Brain microvascular endothelial cell (primary cell): ENCODE measurements around the gene BAZ2A.

Source experiments
- DNase-seq: peaks from one replicate; pipeline ENCODE4 v3.0.0-alpha.2; 2020
- H3K27ac ChIP-seq: fragments of 250-450 bp; sonication (Bioruptor Pico); 2 replicates; pipeline ENCODE4 v1.5.1; 2020; ENCODE audit warnings: mild to moderate bottlenecking, moderate library complexity
- H3K27me3 ChIP-seq: fragments of 250-450 bp; sonication (Bioruptor Pico); replicated peaks from 2 replicates; pipeline ENCODE4 v1.5.1; 2020; ENCODE audit warnings: mild to moderate bottlenecking
- H3K36me3 ChIP-seq: fragments of 250-450 bp; sonication (Bioruptor Pico); replicated peaks from 2 replicates; pipeline ENCODE4 v1.5.1; 2020; ENCODE audit warnings: mild to moderate bottlenecking
- H3K4me3 ChIP-seq: 2 replicates; pipeline ENCODE4 v1.5.1; 2011; ENCODE audit warnings: low read depth, mild to moderate bottlenecking, control low read depth, low read length, moderate library complexity
- in situ Hi-C: cut with HindIII; loops from 2 replicates; pipeline ENCODE4 v1.10.0; 2017; ENCODE audit warnings: low sequenced_read_pairs, low pct_ligation_motif_present
- TF ChIP-seq, protein P1 (sequence below): IDR thresholded peaks from 2 replicates; pipeline ENCODE4 v1.5.1; 2011; ENCODE audit warnings: low read depth, mild to moderate bottlenecking, moderate library complexity, low read length, control low read depth, inconsistent platforms; ENCODE audit errors: missing control alignments

The BAZ2A gene

DNA sequence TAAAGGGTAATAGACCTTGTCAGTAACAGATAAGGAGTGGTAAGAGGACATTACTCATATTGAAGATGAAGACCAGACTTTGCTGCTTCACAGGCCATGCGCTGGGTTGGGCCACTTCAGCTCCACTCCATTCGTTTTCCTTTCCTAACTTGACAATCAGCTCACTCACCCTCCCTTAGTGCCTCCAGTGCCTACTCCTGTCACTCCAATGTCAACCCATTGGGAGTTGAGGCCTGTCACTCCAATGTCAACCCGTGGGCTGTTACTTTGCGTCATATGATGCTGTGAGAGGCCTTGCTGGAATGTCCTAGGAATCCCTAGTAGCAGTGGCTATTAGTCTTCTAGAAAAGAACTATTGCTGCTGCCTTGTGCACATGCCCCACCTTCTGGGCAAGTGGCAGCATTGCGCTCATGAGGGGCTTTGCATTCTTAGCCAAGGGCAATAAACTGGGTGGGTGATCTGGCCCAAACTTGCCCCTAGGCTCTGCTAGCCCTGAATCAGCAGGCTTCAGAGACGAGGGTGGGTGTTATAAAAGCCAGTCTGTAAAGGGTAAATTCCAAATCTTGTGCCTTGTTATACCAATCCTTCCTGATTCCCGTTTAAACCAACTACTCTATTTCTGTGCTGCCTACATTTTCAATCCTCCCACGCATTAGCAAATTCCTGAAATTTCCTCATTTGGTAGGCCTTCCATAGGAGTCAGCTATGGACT lies 36.1 kb downstream of the BAZ2A start:
- Histone ChIP-seq H3K36me3 (peaks cover 46% of the 10 kb centered on the region), H3K27ac (peak overlapping the region; percentile 76), H3K27me3 (no peaks in the 10 kb centered on the region), H3K4me3 (no peak overlapping the region)
- DNase-seq, result peak; percentile 85
- in situ Hi-C loops, result no loop called here
- TF ChIP-seq, protein P1, sequence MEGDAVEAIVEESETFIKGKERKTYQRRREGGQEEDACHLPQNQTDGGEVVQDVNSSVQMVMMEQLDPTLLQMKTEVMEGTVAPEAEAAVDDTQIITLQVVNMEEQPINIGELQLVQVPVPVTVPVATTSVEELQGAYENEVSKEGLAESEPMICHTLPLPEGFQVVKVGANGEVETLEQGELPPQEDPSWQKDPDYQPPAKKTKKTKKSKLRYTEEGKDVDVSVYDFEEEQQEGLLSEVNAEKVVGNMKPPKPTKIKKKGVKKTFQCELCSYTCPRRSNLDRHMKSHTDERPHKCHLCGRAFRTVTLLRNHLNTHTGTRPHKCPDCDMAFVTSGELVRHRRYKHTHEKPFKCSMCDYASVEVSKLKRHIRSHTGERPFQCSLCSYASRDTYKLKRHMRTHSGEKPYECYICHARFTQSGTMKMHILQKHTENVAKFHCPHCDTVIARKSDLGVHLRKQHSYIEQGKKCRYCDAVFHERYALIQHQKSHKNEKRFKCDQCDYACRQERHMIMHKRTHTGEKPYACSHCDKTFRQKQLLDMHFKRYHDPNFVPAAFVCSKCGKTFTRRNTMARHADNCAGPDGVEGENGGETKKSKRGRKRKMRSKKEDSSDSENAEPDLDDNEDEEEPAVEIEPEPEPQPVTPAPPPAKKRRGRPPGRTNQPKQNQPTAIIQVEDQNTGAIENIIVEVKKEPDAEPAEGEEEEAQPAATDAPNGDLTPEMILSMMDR, result peak; percentile 97

DNA sequence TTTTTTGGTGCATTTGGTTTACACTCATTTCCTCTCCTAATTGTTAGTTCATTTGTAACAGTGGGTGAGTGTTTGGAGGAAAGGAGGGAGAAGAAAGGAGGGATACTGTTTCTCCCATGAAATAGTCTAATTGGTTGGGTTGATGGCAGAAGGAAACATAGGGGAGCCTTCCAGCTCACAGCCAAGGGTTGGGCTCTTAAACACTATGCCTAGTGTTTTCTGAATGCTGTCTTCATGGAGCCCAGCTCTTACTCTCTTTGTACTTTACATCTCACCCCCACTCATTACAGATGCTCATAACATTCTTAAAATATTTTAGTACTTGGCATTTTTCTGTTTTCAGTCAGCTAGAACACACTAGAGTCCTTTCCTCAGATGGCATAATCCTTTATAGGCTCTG lies 38.2 kb downstream of the BAZ2A start:
- H3K27ac ChIP-seq, result no peak overlapping the region
- no peak for DNase-seq
- TF ChIP-seq, protein P1, result no peak
- H3K4me3 ChIP-seq, result no peak overlapping the region
- H3K36me3 ChIP-seq, result peaks cover 41% of the 10 kb centered on the region
- in situ Hi-C loops, result no loop called here
- H3K27me3 ChIP-seq, result no peaks in the 10 kb centered on the region

DNA sequence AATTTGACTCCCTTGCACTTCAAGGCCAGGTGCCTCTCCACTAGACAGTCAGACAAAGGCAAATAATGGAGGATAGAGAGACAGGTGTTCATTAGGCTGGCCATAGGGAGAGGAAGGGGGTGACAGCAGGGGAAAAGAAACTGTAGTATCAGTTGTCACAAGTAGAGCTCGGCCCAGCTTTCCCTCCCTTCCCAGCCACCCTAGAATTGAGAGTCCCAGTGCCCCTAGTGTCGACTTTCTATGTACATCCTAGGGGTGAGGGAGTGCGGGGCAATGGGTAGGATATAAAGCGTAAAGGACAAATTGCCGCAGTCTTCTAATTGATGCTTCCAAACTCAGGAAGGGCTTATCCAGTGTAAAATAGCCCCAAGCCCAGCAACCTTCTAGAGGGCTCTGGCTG lies 39.0 kb downstream of the BAZ2A start:
- no peak overlapping the region for H3K27ac ChIP-seq
- TF ChIP-seq, protein P1, result no peak
- H3K27me3 ChIP-seq, result no peaks in the 10 kb centered on the region
- no peak overlapping the region for H3K4me3 ChIP-seq
- in situ Hi-C loops, result no loop called here
- no peak for DNase-seq
- peaks cover 38% of the 10 kb centered on the region for H3K36me3 ChIP-seq

DNA sequence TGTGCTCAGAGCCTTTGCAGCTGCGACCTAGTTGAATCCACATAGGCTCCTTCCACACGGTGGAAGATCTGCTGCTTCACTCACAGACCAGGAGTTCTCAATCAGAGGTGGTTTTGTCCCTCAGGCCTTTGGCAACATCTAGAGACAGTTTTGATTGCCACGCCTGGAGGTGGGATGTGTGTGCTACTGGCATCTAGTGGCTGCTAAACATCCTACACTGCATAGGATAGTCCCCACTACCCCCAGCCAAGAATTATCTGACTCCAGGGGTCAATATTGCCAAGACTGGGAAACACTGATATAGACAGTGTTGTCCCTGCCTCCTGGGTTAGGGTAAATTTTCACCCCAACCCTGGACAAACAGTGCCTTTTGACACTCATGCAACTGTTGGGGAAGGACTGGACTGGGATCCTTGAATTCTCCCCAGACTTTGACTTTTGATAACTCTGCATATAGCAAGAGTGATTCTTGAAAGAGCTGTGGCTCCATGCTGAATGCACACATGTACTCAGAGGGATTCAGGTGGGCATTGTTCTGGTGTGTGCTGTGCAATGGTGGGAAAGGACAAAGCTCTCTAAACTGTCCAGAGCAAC lies 39.8 kb downstream of the BAZ2A start:
- Histone ChIP-seq H3K4me3 (no peak overlapping the region), H3K36me3 (peaks cover 31% of the 10 kb centered on the region), H3K27ac (no peak overlapping the region), H3K27me3 (no peaks in the 10 kb centered on the region)
- DNase-seq, result peak; percentile 23
- in situ Hi-C loops, result no loop called here
- TF ChIP-seq, protein P1, result peak; percentile 73

DNA sequence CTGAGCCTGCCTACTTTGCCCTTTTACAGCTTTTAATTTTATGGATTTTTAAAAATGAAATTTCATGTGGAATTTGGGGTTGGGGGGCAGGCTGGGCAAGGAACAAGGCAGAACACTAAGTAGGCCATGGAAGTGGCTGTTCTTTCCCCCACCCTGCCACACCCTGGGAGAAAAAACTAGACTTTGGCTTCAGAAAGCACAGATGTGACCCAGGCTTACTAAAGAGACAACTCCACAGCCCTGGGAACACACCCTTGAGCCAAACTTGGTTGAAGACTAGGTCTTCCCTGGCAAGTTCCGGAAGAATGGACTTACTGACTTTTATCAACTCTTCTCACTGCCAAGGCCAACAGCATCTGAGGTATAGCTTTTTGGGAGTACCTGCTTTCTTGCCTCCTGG lies 40.3 kb downstream of the BAZ2A start:
- DNase-seq, result no peak
- Histone ChIP-seq H3K27ac (no peak overlapping the region), H3K36me3 (peaks cover 30% of the 10 kb centered on the region), H3K4me3 (no peak overlapping the region), H3K27me3 (no peaks in the 10 kb centered on the region)
- TF ChIP-seq, protein P1, result no peak
- in situ Hi-C loops, result no loop called here

DNA sequence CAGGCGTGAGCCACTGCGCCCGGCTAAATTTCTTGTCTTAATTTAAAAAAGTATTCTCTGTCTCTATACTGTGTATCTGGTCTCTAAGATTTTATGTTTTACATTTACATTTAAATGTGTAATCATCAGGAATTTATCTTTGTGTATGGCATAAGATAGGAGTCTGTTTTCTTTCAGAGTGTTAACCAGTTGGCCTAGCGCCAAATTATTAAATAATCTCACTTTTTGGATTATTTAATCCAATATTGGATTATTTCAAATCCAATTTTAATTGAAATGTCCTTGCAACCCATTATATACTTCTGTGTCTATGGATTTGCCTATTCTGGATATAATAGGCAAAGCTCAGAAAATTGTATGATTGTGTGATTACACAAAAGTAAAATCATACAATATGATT lies 45.0 kb downstream of the BAZ2A start:
- TF ChIP-seq, protein P1, result no peak
- no peak overlapping the region for H3K27ac ChIP-seq
- no peak for DNase-seq
- H3K36me3 ChIP-seq, result peaks cover 36% of the 10 kb centered on the region
- no peak overlapping the region for H3K4me3 ChIP-seq
- H3K27me3 ChIP-seq, result no peaks in the 10 kb centered on the region
- in situ Hi-C loops, result no loop called here
